ENCODE measurements around the gene EMC8.
"Not testable (repeated sequence)": the region's sequence is repeated elsewhere in the genome, so short reads cannot be mapped to it uniquely, and the experiment has no call there.

Gene EMC8

GRCh38 chr16:85812811-85813700 is 13.7 kb upstream of the EMC8 start:
- TF ChIP-seq, protein P1, sequence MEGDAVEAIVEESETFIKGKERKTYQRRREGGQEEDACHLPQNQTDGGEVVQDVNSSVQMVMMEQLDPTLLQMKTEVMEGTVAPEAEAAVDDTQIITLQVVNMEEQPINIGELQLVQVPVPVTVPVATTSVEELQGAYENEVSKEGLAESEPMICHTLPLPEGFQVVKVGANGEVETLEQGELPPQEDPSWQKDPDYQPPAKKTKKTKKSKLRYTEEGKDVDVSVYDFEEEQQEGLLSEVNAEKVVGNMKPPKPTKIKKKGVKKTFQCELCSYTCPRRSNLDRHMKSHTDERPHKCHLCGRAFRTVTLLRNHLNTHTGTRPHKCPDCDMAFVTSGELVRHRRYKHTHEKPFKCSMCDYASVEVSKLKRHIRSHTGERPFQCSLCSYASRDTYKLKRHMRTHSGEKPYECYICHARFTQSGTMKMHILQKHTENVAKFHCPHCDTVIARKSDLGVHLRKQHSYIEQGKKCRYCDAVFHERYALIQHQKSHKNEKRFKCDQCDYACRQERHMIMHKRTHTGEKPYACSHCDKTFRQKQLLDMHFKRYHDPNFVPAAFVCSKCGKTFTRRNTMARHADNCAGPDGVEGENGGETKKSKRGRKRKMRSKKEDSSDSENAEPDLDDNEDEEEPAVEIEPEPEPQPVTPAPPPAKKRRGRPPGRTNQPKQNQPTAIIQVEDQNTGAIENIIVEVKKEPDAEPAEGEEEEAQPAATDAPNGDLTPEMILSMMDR (IDR thresholded peaks at IDR 0.05; ENCODE audit: control insufficient read depth, extremely low read depth, insufficient read depth) = no peak
- DNase-seq (ENCODE audit: low read depth) = no peak
- no peak overlapping the region for H3K4me3 ChIP-seq (ENCODE audit: low read depth, low read length)

DNA sequence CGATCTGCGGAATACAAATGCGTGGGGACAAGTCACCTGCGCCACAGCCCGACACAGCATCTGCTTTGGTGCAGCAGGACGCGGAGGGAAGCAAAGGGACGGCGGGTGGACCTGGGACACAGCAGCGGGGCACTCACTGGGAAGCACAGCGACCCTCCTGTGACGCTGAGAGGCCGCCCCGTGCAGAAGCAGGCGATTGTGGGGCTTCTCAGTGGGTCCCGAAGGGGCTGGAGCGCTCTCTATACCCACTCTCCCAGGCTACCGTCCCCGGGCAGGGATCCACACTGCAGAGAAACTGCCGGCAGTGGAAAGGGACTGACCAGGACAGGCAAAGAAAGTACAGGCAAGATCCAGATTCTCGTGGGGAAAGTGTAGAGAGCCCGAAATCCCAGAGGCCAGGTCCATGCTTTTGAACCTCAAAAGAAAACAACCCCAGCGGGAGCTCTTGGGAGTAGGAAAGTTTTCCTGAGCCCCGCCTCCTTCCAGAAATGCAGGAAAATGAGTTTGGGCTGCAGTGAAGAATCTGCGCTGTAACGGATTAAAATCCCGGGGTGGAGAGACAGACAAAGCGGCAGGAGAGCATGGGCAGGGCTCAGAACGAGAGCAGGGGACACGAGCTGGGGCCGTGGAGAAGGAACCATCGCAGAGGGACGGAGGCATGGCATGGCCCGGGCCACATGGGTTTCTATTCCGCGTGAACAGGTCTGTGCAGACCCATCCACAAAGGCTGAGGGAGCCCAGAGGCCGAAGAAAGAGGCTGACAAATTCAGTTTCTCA is 12.9 kb upstream of the EMC8 start:
- DNase-seq (ENCODE audit: low read depth) = no peak
- TF ChIP-seq, protein P1 (IDR thresholded peaks at IDR 0.05; ENCODE audit: control insufficient read depth, extremely low read depth, insufficient read depth) = no peak
- H3K4me3 ChIP-seq (ENCODE audit: low read depth, low read length) = no peak overlapping the region

GRCh38 chr16:85810742-85811115 is 11.4 kb upstream of the EMC8 start:
- TF ChIP-seq, protein P1 (IDR thresholded peaks at IDR 0.05; ENCODE audit: control insufficient read depth, extremely low read depth, insufficient read depth) = no peak
- no peak overlapping the region for H3K4me3 ChIP-seq (ENCODE audit: low read depth, low read length)
- DNase-seq (ENCODE audit: low read depth) = no peak

DNA sequence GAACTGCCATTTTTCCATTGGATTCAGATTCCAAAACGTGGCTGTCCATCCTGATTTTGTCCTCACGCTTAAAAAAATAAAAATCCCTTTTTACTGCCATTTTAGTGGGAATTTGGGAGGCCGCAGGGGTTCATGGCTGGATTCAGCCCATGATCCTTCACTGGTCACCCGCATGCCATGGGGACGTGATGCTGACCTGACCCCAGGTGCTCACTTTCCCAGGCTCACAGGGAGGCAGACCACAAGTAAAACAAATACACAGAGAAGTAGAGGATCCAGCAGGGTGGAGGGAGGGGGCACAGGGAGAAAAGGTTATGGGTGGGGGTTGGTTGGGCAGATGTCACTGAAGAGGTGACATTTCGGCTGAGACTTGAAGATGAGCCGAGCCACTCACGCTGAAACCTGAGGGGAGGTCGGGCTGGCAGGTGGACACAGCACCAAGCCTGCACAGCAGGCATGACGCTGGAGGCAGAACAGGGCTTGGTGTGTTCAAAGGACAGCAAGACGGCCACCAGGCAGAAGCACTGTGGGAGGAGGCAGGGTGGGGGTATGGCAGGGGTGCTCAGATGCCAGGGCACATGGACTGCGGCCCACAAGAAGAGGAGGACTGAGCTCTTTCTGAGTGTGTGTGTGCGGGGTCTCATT is 10.9 kb upstream of the EMC8 start:
- H3K4me3 ChIP-seq (ENCODE audit: low read depth, low read length) = no peak overlapping the region
- no peak for DNase-seq (ENCODE audit: low read depth)
- TF ChIP-seq, protein P1 (IDR thresholded peaks at IDR 0.05; ENCODE audit: control insufficient read depth, extremely low read depth, insufficient read depth) = no peak

DNA sequence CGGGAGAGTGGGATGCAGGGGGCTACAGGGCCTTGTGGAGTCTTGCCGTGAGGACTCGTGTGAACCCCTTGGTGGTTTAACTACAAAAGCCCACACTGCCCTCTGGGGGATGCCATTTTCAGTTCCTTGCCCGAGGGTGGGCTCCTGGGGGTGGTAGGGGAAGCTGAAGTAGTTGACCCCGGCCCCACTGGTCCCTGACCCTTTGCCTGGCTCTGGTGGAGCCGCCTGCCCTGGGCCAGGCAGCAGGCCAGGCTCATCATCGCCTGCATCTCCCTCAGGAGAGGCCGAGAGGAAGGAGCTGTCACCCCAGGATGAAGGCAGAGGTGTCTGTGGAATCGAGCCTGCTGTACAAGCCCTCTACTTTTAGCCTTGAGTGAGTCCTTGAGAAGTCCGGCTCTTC is 10.3 kb upstream of the EMC8 start:
- no peak overlapping the region for H3K4me3 ChIP-seq (ENCODE audit: low read depth, low read length)

DNA sequence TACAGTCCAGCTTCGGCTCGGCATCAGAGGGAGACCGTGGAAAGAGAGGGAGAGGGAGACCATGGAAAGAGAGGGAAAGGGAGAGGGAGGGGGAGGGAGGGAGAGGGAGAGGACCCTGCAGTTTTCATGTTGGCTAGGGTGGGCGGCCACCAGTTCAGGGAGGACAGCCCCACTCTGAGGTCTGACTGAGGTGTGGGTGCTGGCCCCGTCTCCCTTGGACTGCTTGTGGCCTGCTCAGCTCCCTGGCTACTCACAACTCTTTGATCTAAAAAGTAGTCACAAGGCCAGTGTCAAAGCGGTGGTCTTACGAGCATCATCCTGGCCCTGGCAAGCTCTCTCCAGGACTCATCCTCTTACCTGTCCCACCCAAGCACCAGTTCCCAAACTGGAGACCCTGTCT is 9.6 kb upstream of the EMC8 start:
- H3K4me3 ChIP-seq (ENCODE audit: low read depth, low read length) = no peak overlapping the region
- TF ChIP-seq, protein P1 (IDR thresholded peaks at IDR 0.05; ENCODE audit: control insufficient read depth, extremely low read depth, insufficient read depth) = no peak
- DNase-seq (ENCODE audit: low read depth) = no peak

More for the DNA sequence above, 10.3 kb upstream of the EMC8 start:
- TF ChIP-seq, protein P1 (IDR thresholded peaks at IDR 0.05; ENCODE audit: control insufficient read depth, extremely low read depth, insufficient read depth) = no peak
- DNase-seq (ENCODE audit: low read depth) = no peak

DNA sequence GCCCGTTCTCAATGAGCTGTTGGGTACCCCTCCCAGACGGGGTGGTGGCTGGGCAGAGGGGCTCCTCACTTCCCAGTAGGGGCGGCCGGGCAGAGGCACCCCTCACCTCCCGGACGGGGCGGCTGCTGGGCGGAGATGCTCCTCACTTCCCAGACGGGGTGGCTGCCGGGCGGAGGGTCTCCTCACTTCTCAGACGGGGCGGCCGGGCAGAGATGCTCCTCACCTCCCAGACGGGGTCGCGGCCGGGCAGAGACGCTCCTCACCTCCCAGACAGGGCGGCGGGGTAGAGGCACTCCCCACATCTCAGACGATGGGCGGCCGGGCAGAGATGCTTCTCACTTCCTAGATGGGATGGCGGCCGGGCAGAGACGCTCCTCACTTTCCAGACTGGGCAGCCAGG is 8.8 kb upstream of the EMC8 start:
- H3K4me3 ChIP-seq (ENCODE audit: low read depth, low read length); DNase-seq (ENCODE audit: low read depth): not testable (repeated sequence)

GRCh38 chr16:85807340-85807739 is 8.0 kb upstream of the EMC8 start:
- DNase-seq (ENCODE audit: low read depth); H3K4me3 ChIP-seq (ENCODE audit: low read depth, low read length): not testable (repeated sequence)

All from LNCaP clone FGC (cell line).